Activated naive CD8-positive, alpha-beta T cell treated with anti-CD3 and anti-CD28 coated beads, Interleukin-2, amount 10 ng/mL, durations not matched to agents 7 days and 5 days (primary cell): ENCODE data around the gene BTG2. TPM values are rescaled to one million over a fixed set of nuclear protein-coding genes. Genes with fewer than 3 reads are reported as not detected.
A peak's percentile ranks its signal among the peaks of the same experiment; 100 is the strongest.

Experiments
- ATAC-seq: fragments of 150-1000 bp; cut with Tn5 transposase; one replicate; pipeline ENCODE4 v1.10.0; 2021; ENCODE audit warnings: low read depth, moderate library complexity
- POLR2A ChIA-PET: fragments of 350-600 bp; sonication (Branson Sonifier 250); formaldehyde crosslinking; loops from one replicate; lab custom pipeline; 2021; ENCODE audit warnings: antibody characterized with exemption; lab: Charles Lee
- DNase-seq: peaks from one replicate; pipeline ENCODE4 v3.0.0; 2021
- H3K27ac Mint-ChIP-seq: one replicate; pipeline ENCODE4 v1.8.0; 2022; ENCODE audit warnings: mild to moderate bottlenecking, mixed read lengths
- H3K27me3 Mint-ChIP-seq: one replicate; pipeline ENCODE4 v1.8.0; 2022; ENCODE audit warnings: mild to moderate bottlenecking, moderate library complexity, mixed read lengths
- H3K36me3 Mint-ChIP-seq: one replicate; pipeline ENCODE4 v1.8.0; 2021; ENCODE audit warnings: mild to moderate bottlenecking, mixed read lengths
- H3K4me1 Mint-ChIP-seq: one replicate; pipeline ENCODE4 v1.8.0; 2021; ENCODE audit warnings: mixed read lengths
- H3K4me3 Mint-ChIP-seq: one replicate; pipeline ENCODE4 v1.8.0; 2022; ENCODE audit warnings: mild to moderate bottlenecking, moderate library complexity, mixed read lengths
- H3K9me3 Mint-ChIP-seq: one replicate; pipeline ENCODE4 v1.8.0; 2021; ENCODE audit warnings: mixed read lengths
- total RNA-seq, 2 experiments: library from RNA; stranded (reverse); gene quantifications; one replicate each; pipeline ENCODE4 v1.2.3, GENCODE V29; 2021

The BTG2 gene
- total RNA-seq, 2 experiments from 2014 or later, result 90.3 to 99.8 TPM

DNA sequence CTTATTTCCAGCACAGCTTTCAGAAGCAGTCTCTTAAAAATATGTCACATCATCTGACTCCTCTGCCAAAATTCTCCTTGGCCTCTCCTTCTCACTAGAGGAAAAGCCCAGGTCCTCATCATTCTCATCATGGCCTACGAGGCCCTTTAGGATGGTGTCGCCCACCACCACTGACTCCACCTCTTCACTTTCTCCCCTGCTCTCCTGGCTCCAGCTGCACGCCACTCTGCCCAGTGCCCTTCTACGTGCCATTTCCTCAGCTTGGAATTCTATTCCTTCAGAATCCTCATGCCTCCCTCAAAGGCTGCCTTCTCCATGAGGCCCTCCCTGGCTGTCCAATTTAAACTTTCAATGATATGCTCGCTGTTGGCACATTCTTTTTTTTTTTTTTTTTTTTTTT, 25.3 kb upstream of the BTG2 start:
- Mint-ChIP-seq H3K27me3 (no peaks in the 10 kb centered on the region), H3K36me3 (no peaks in the 10 kb centered on the region), H3K4me1 (peaks cover 44% of the 10 kb centered on the region), H3K9me3 (no peaks in the 10 kb centered on the region), H3K27ac (no peak overlapping the region), H3K4me3 (no peak overlapping the region)
- ATAC-seq, result no peak
- POLR2A ChIA-PET, result interaction anchor here (0.7 to 8.1 kb wide), 4 partner anchors 9 to 47 kb away, joined by 6 to 145 read pairs (median 66); partner anchors contain the start of gene BTG2
- no peak for DNase-seq

DNA sequence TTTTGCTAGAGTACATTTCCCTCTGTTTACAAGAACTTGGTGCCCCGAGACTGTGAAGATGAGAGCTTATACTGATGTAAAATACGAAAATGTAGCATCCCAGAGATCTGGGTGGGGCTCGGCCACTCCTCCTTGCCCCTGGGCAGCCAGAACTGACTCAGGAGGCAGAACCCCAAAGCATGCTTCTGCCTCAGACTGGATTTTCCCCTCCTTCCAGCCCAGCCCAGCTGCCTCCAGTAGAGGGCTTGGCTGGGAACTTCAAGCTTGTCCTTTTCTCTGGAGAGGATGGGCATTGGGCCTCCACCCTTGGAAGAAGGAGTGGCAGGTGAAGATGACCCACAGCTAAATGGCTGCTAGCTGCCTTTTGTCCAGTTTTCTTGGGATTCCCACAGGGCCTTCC, 24.3 kb upstream of the BTG2 start:
- Mint-ChIP-seq H3K27ac (no peak overlapping the region), H3K27me3 (no peaks in the 10 kb centered on the region), H3K4me1 (peaks cover 41% of the 10 kb centered on the region), H3K36me3 (no peaks in the 10 kb centered on the region), H3K9me3 (no peaks in the 10 kb centered on the region), H3K4me3 (no peak overlapping the region)
- POLR2A ChIA-PET, result interaction anchor here (8.1 kb wide), 1 partner anchor 8 kb away, joined by 145 read pairs; no protein-coding TSS in a partner anchor
- no peak for DNase-seq
- ATAC-seq, result no peak

DNA sequence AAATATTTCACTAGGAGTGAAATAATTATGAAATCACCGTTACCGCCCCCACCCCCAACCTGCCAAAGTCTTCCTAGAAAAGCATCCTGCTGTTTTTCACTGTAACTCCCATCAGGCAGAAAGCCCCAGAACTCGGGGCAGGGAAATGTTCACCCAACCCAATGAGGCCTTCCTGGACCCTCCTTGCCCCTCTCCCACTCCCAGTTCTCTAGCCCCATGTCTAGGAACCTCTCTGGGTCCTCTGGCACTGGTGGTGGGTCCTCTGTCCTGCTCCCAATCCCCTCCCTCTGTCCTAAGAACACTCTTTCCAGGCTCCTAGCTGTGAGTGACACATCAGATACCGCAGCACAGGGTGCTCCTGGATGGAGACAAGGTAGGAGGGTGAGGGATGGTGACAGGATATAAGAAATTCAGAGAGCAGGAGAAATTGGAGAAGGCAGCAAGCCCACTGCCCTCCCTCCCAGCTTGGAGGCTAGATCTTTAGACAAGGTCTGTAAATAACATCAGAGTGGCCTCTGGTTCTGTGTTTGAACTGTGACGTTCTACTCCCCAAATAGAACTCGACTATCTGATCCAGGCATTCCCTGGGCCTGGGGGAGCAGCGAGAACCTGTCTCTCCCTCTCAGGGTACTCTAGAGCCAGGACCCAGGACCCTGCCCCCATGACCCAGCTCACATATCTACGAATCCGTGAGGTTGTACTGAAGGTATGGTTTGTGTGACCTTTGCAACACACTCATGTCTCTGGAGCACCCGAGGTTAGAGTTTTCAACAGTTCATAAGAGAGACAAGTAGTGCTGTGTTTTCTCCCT, 23.3 kb upstream of the BTG2 start:
- no peaks in the 10 kb centered on the region for H3K9me3 Mint-ChIP-seq
- no peaks in the 10 kb centered on the region for H3K36me3 Mint-ChIP-seq
- H3K4me1 Mint-ChIP-seq, result peaks cover 47% of the 10 kb centered on the region
- no peak overlapping the region for H3K4me3 Mint-ChIP-seq
- DNase-seq (no peak), ATAC-seq (no peak)
- no peaks in the 10 kb centered on the region for H3K27me3 Mint-ChIP-seq
- POLR2A ChIA-PET, result no interaction called here
- no peak overlapping the region for H3K27ac Mint-ChIP-seq

GRCh38 chr1:203282720-203283542, 22.4 kb upstream of the BTG2 start:
- no peaks in the 10 kb centered on the region for H3K9me3 Mint-ChIP-seq
- peaks cover 47% of the 10 kb centered on the region for H3K4me1 Mint-ChIP-seq
- H3K4me3 Mint-ChIP-seq, result no peak overlapping the region
- H3K27ac Mint-ChIP-seq, result peak overlapping the region; percentile 22
- ATAC-seq (no peak), DNase-seq (no peak)
- POLR2A ChIA-PET, result interaction anchor here (9.2 kb wide), 1 partner anchor 25 kb away, joined by 247 read pairs; the partner anchor contains the start of gene BTG2
- H3K36me3 Mint-ChIP-seq, result no peaks in the 10 kb centered on the region
- no peaks in the 10 kb centered on the region for H3K27me3 Mint-ChIP-seq

- ATAC-seq (no peak), DNase-seq (no peak)
- H3K27ac Mint-ChIP-seq, result no peak overlapping the region
- H3K4me3 Mint-ChIP-seq, result no peak overlapping the region
- H3K4me1 Mint-ChIP-seq, result peaks cover 47% of the 10 kb centered on the region
- no peaks in the 10 kb centered on the region for H3K27me3 Mint-ChIP-seq
- POLR2A ChIA-PET, result interaction anchor here (9.2 kb wide), 1 partner anchor 25 kb away, joined by 247 read pairs; the partner anchor contains the start of gene BTG2
- H3K9me3 Mint-ChIP-seq, result no peaks in the 10 kb centered on the region
- no peaks in the 10 kb centered on the region for H3K36me3 Mint-ChIP-seq
Measured at GRCh38 chr1:203283597-203283996, 21.7 kb upstream of the BTG2 start.

GRCh38 chr1:203284411-203285123, 20.8 kb upstream of the BTG2 start:
- H3K27me3 Mint-ChIP-seq, result no peaks in the 10 kb centered on the region
- H3K4me1 Mint-ChIP-seq, result peaks cover 50% of the 10 kb centered on the region
- H3K36me3 Mint-ChIP-seq, result no peaks in the 10 kb centered on the region
- ATAC-seq, result no peak
- no peaks in the 10 kb centered on the region for H3K9me3 Mint-ChIP-seq
- DNase-seq, result no peak
- no peak overlapping the region for H3K4me3 Mint-ChIP-seq
- H3K27ac Mint-ChIP-seq, result peak overlapping the region; percentile 16
- POLR2A ChIA-PET, result interaction anchor here (7.8 to 9.2 kb wide), 2 partner anchors 24 to 39 kb away, joined by 159 to 247 read pairs; partner anchors contain the start of gene BTG2

GRCh38 chr1:203286161-203286984, 18.9 kb upstream of the BTG2 start:
- peaks cover 58% of the 10 kb centered on the region for H3K4me1 Mint-ChIP-seq
- ATAC-seq (no peak), DNase-seq (no peak)
- H3K27me3 Mint-ChIP-seq, result no peaks in the 10 kb centered on the region
- H3K36me3 Mint-ChIP-seq, result no peaks in the 10 kb centered on the region
- no peaks in the 10 kb centered on the region for H3K9me3 Mint-ChIP-seq
- peak overlapping the region; percentile 82 for H3K4me3 Mint-ChIP-seq
- POLR2A ChIA-PET, result interaction anchor here (1.9 to 9.2 kb wide), 5 partner anchors 9 to 53 kb away, joined by 12 to 247 read pairs (median 145); partner anchors contain the start of gene BTG2
- peak overlapping the region; percentile 98 for H3K27ac Mint-ChIP-seq

DNA sequence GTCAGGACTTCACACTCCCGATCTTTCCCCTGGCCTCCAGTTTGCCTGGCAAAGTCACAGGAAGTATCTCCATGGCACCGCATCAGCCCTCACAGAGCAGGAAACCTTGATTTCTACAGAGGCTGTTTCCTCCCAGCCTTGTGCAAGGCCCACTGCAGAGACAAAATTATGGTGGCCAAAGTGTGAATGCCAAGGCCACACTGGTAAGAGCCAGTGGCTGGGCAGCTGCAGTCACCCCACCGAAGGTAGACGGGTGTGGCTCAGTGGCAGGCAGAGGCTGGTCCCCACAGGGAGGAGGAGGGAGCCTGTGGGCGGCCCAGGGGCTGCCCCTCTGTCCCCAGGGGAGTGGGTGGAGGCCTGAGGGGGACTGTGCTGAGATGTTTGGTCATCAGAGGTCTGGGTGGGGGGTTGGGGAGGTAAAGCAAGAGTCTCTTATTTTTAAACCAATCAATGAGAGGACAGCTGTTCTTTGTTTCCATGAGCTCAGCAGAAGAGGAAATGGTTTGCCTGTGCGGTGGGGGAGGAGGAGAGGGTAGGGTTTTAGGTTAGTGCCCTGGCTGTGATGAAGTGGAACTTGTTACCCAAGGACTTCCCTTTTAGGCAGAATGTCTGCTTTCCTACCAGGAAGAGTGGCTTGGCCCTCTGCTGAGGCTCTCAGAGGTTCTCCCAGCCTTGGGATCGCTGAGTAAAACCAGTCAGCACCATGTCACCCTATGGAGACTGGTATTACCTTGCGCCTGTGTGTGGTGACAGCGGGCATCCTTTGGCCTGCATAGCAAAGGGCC, 18.0 kb upstream of the BTG2 start:
- DNase-seq (peak; percentile 75), ATAC-seq (peak; percentile 27)
- Mint-ChIP-seq H3K4me1 (peaks cover 60% of the 10 kb centered on the region), H3K27me3 (no peaks in the 10 kb centered on the region), H3K4me3 (peak overlapping the region; percentile 82), H3K9me3 (no peaks in the 10 kb centered on the region), H3K36me3 (peaks cover 2% of the 10 kb centered on the region), H3K27ac (peak overlapping the region; percentile 98)
- POLR2A ChIA-PET, result interaction anchor here (1.5 to 9.2 kb wide), 6 partner anchors 10 to 52 kb away, joined by 3 to 247 read pairs (median 96); partner anchors contain the start of gene BTG2

- Mint-ChIP-seq H3K36me3 (peaks cover 2% of the 10 kb centered on the region), H3K4me1 (peaks cover 58% of the 10 kb centered on the region), H3K4me3 (peak overlapping the region; percentile 82), H3K27me3 (no peaks in the 10 kb centered on the region), H3K9me3 (no peaks in the 10 kb centered on the region), H3K27ac (peak overlapping the region; percentile 98)
- POLR2A ChIA-PET, result interaction anchor here (0.5 to 9.2 kb wide), 7 partner anchors 10 to 51 kb away, joined by 3 to 247 read pairs (median 48); partner anchors contain the start of gene BTG2
- no peak for ATAC-seq
- DNase-seq, result no peak
Measured at GRCh38 chr1:203287898-203288297, 17.4 kb upstream of the BTG2 start.

DNA sequence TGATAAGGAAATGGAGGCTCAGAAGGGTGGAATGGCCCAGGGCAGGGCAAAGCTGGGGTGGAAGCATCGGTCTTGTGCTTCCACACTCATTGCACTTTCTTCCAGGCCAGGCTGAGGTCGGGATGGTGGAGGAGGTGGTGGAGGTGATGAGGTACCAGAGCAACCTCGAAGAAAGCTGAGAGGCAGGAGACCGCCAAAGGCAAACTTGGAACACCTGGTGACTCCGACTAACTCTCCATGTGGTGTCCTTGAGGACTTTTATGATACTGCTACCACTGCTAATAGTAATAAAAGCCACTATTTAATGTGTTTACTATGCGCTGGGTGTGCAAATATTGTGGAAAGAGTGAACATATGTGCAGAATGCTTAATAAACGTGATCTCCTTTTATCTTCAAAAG, 16.9 kb upstream of the BTG2 start:
- no peak for DNase-seq
- Mint-ChIP-seq H3K27ac (peak overlapping the region; percentile 98), H3K27me3 (no peaks in the 10 kb centered on the region), H3K4me3 (peak overlapping the region; percentile 82), H3K36me3 (peaks cover 2% of the 10 kb centered on the region), H3K4me1 (peaks cover 57% of the 10 kb centered on the region), H3K9me3 (no peaks in the 10 kb centered on the region)
- POLR2A ChIA-PET, result interaction anchor here (0.5 to 9.2 kb wide), 6 partner anchors 11 to 41 kb away, joined by 3 to 247 read pairs (median 96); partner anchors contain the start of gene BTG2
- no peak for ATAC-seq

DNA sequence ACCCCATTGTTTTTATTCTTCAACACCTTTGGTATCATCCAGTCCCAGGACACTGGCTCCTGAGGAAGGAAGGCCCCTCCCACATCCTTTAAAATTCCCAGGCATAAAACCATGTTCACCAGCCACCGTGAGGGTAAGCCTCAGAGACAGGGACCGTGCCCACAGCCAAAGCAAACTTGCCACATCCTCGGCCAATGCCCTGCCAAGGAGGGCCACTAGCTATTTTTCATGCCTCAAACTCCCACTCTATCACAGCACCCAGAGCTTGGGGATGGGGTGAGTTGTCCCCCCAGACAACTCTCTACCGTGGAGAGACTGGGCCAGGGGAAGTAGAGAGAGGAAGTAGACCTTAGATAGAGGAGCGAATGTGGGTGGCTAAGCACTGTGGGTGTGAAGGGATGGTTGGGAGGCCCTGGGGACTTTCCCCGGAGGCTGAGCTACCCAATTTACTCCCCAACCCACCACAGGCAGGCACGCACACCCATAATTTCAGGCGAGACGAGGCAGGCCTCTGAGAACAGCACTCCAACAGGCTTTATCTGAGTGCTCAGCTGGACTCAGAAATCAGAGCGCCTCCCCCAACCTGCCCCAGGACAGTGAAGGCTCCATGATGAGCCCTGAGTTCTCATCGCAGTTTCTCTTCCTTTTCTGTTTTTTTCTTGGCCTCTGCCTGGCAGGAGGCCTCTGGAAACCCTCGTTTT, 15.9 kb upstream of the BTG2 start:
- Mint-ChIP-seq H3K27ac (peak overlapping the region; percentile 98), H3K27me3 (no peaks in the 10 kb centered on the region), H3K4me3 (peak overlapping the region; percentile 82), H3K9me3 (no peaks in the 10 kb centered on the region), H3K4me1 (peaks cover 58% of the 10 kb centered on the region), H3K36me3 (peaks cover 2% of the 10 kb centered on the region)
- POLR2A ChIA-PET, result interaction anchor here (0.6 to 9.2 kb wide), 7 partner anchors 12 to 188 kb away, joined by 3 to 247 read pairs (median 48); partner anchors contain the start of gene BTG2
- ATAC-seq, result peak; percentile 74
- peak; percentile 83 for DNase-seq
